Melanocyte of skin (primary cell): ENCODE results near the gene TMEM187. TPM values are rescaled to one million over a fixed set of nuclear protein-coding genes. Genes with fewer than 3 reads are reported as not detected.

Source experiments
- small RNA-seq, 2 donors: library from RNA; depleted of rRNA; stranded (forward); fragments of <200 nt; gene quantifications; one replicate each; pipeline ENCODE3, GENCODE V24; 2012
- total RNA-seq, 2 donors: library from RNA; depleted of rRNA; stranded (reverse); fragments of >200 nt; gene quantifications; 2 replicates each; pipeline ENCODE4 v1.2.3, GENCODE V29; 2012

The TMEM187 gene, protein sequence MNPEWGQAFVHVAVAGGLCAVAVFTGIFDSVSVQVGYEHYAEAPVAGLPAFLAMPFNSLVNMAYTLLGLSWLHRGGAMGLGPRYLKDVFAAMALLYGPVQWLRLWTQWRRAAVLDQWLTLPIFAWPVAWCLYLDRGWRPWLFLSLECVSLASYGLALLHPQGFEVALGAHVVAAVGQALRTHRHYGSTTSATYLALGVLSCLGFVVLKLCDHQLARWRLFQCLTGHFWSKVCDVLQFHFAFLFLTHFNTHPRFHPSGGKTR
- total RNA-seq, result 1 to 10 TPM; 6.0 to 9.3 TPM

DNA sequence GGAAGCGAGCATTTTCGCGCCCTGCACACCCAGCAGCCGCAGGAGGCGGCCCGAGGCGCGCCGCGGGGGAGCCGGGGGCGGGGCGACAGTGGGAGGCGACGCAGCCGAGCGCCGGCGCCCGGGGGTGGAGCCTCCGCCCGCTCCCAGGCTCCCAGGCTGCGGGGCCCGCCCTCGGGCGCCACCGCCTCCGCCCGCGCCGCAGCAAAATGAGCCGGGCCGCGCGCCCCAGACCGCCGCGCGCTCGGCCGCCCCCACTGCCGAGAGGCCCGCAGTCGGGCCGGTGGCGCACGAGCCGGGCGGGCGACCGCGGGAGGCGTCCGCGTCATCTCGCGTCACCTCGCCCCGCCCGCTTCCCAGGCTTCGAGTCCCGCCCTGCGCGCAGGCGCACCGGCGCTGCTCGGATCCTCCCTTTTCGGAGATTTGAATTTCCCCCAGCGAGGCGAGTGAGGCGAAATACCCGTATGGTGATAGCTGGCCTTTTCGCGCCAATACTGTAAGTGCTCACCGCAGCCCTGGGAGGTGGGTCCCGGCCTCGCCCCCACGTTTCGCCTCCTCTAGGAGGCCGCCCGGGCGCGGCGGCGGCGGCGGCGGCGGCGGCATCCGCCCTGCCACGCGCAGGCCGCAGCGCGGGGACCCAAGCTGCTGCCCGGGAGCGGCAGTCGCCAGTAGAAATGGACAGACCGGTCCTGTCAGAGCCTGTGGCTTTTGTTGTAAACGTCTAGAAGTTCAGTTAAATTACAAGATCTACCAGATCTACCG lies at the start of gene TMEM187:
TSS of gene TMEM187 (plus strand) at position 387 of the 759 bp plus-strand sequence. CDS start 9,309 bp downstream, outside the sequence.

GRCh38 chrX:153925739-153926551 lies 46.6 kb upstream of the TMEM187 start, which contains the start of gene ARHGAP4:
TSS of gene ARHGAP4 (minus strand) at chrX:153926264. CDS start at chrX:153926202, 62 bp downstream.

DNA sequence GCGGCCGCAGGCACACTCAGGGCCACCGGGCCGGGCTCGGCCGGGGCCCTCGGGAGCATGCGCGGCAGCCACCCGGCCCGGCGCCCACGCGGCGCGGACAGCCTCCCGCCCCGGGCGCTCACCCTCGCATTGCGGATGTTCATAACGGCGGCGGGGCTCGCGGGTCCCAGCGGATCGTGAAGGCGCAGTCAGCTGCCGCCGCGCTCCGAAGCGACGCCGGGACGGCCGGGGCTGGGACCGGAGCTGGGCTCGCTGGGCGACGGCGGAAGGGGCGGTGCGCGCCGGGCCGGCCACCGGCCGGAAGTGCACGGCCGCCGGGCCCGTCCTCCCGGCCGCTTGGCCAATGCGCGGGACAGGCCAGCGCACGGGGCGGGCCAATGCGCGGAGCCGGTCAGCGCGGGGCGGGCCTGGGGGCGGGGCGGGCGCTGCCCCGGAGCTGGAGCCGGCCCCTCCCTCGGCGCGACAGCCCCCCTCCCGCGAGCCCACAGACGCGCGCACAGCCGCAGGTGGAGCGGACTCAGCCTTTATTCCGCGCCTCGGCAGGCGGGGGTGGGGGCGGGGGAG lies 37.7 kb upstream of the TMEM187 start, which contains the start of gene NAA10:
TSS of gene NAA10 (minus strand) at position 276 of the 564 bp plus-strand sequence. CDS start at position 143, 133 bp downstream.

GRCh38 chrX:153944140-153944799 lies 28.3 kb upstream of the TMEM187 start, which contains the start of gene RENBP:
TSS of gene RENBP (minus strand) at chrX:153944643. CDS start at chrX:153944610, 33 bp downstream.

DNA sequence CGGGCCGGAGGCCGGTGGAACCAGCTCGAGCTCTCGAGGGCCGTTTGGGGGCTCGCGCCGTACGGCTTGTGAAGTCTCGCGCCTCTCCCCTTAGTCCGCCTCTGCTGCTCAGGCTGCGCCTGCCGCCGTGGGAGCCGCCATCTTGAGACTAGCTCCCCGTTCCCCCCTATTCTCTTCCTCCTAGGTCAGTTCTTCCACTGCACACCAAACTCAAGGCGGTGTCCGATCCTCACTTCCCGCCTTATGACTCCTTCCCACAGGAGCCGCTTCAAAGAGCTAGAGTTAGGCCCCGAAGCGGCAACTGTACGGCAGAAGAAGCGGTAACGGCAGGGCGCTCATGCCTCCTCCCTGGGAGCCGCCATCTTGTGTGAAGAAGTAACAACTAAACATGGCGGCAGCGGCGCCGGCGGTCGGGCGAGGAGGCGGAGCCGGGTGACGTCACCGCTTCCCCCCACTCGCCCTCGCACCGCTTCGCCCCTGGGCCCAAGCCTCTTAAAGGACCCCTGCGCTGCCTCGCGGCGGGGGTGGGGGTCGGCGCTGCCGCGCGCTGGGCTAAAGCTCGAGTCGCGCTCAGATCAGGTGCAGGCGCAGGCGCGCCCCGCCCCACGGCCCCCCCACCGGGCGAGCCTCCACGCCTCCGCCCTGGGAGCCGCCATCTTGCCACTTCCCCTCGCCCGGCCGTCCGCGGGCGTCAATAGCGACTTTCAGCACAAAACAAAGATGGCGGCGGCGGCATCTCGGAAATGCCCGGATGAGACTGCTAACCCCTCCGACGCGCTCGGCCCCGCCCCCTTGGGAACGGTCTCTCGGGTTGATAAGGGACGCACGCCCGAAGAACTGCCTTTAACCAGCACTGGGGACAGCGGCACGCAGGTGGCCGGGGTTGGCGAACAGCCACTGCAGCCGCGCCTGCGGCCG lies 845 bp upstream of the TMEM187 start, which contains the start of gene HCFC1:
TSS of gene HCFC1 (minus strand) at position 369 of the 918 bp plus-strand sequence. CDS start 978 bp downstream, outside the sequence.

GRCh38 chrX:154019633-154020528 lies 47.3 kb downstream of the TMEM187 start, which contains the start of gene IRAK1:
TSS of gene IRAK1 (minus strand) at chrX:154019902. CDS start at chrX:154019812, 90 bp downstream.

Small RNAs within 50 kb of the gene (small RNA-seq; reads per million reads assigned to genes)
- gene MIR3202-1, result 0.17 reads per million in 2 donors

Other genes with a start within 250 kb of the TMEM187 start
- gene BCAP31, start 248.4 kb upstream of the TMEM187 start, total RNA-seq, result 100 to 1,000 TPM; 150 to 223 TPM
- gene ABCD1, start 247.9 kb upstream of the TMEM187 start, total RNA-seq, result 100 to 1,000 TPM in 1 of 2 donors, 10 to 100 TPM in 1; 88.4 to 114 TPM
- 1 to 10 TPM; 8.7 to 9.6 TPM for gene PLXNB3, start 208.5 kb upstream of the TMEM187 start, total RNA-seq
- gene SRPK3, start 191.7 kb upstream of the TMEM187 start, total RNA-seq, result under 1 TPM; under 0.01 to 0.33 TPM
- 10 to 100 TPM; 49.3 to 54.7 TPM for gene IDH3G, start 178.4 kb upstream of the TMEM187 start, total RNA-seq
- 100 to 1,000 TPM in 1 of 2 donors, 10 to 100 TPM in 1; 93.6 to 110 TPM for gene SSR4, start 178.1 kb upstream of the TMEM187 start, total RNA-seq
- gene PDZD4, start 142.2 kb upstream of the TMEM187 start, total RNA-seq, result 1 to 10 TPM in 1 of 2 donors, under 1 TPM in 1; 1.00 to 1.7 TPM
- 100 to 1,000 TPM; 127 to 207 TPM for gene L1CAM, start 86.6 kb upstream of the TMEM187 start, total RNA-seq
- gene AVPR2, start 68.1 kb upstream of the TMEM187 start, total RNA-seq, result under 1 TPM in 1 of 2 donors, not detected in 1; 0.33 TPM
- 1 to 10 TPM; 2.3 to 3.8 TPM for gene ARHGAP4, start 46.5 kb upstream of the TMEM187 start, total RNA-seq
- gene NAA10, start 37.7 kb upstream of the TMEM187 start, total RNA-seq, result 10 to 100 TPM; 66.4 to 89.6 TPM
- gene RENBP, start 28.1 kb upstream of the TMEM187 start, total RNA-seq, result 10 to 100 TPM; 61.3 to 75.0 TPM
- gene HCFC1, start 936 bp upstream of the TMEM187 start, total RNA-seq, result 10 to 100 TPM; 32.0 to 37.6 TPM
- gene IRAK1, start 47.1 kb downstream of the TMEM187 start, total RNA-seq, result 10 to 100 TPM; 30.6 to 67.3 TPM
- 10 to 100 TPM; 23.4 to 29.3 TPM for gene MECP2, start 125.0 kb downstream of the TMEM187 start, total RNA-seq
- not detected for gene OPN1LW, start 171.5 kb downstream of the TMEM187 start, total RNA-seq
- not detected for gene OPN1MW, start 209.8 kb downstream of the TMEM187 start, total RNA-seq
- gene OPN1MW2, start 247.0 kb downstream of the TMEM187 start, total RNA-seq, result not detected